ENCODE data around the gene SLC30A2. TPM values are rescaled to one million over a fixed set of nuclear protein-coding genes. Genes with fewer than 3 reads are reported as not detected.

SLC30A2 gene
- total RNA-seq, 6 donors from 2014 or later, result 0.09 to 0.27 (median 0.15) TPM; not detected in 3

- DNase-seq, result peak; percentile 84 to 96
- TF ChIP-seq POLR2A (IDR thresholded peaks at IDR 0.05) (no peak), POLR2AphosphoS5 (IDR thresholded peaks at IDR 0.05) (peak; percentile 39 to 50), EP300 (IDR thresholded peaks at IDR 0.05) (peak in 1 of 4 donors; percentile 55)
- TF ChIP-seq, protein P1, sequence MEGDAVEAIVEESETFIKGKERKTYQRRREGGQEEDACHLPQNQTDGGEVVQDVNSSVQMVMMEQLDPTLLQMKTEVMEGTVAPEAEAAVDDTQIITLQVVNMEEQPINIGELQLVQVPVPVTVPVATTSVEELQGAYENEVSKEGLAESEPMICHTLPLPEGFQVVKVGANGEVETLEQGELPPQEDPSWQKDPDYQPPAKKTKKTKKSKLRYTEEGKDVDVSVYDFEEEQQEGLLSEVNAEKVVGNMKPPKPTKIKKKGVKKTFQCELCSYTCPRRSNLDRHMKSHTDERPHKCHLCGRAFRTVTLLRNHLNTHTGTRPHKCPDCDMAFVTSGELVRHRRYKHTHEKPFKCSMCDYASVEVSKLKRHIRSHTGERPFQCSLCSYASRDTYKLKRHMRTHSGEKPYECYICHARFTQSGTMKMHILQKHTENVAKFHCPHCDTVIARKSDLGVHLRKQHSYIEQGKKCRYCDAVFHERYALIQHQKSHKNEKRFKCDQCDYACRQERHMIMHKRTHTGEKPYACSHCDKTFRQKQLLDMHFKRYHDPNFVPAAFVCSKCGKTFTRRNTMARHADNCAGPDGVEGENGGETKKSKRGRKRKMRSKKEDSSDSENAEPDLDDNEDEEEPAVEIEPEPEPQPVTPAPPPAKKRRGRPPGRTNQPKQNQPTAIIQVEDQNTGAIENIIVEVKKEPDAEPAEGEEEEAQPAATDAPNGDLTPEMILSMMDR (IDR thresholded peaks at IDR 0.05), result peak; percentile 99 to 100 (median 99)
- WGBS, 2 donors, result 8 to 21% methylated on average over 22 to 24 of the region's 39 CpGs
- Histone ChIP-seq H3K27me3 (peaks cover 0 to 3% (median 0%) of the 10 kb centered on the region in 4 donors), H3K4me1 (peaks cover 12 to 18% (median 13%) of the 10 kb centered on the region in 4 donors), H3K36me3 (no peaks in the 10 kb centered on the region), H3K4me3 (peak overlapping the region; percentile 54 to 90 (median 80)), H3K27ac (peak overlapping the region; percentile 41 to 85 (median 82)), H3K9me3 (no peaks in the 10 kb centered on the region)
- peak; percentile 97 for ATAC-seq (ENCODE audit: low FRiP score in 2 of 2)
These were observed 9.8 kb downstream of the SLC30A2 start for GRCh38 chr1:26035959-26036755.

DNA sequence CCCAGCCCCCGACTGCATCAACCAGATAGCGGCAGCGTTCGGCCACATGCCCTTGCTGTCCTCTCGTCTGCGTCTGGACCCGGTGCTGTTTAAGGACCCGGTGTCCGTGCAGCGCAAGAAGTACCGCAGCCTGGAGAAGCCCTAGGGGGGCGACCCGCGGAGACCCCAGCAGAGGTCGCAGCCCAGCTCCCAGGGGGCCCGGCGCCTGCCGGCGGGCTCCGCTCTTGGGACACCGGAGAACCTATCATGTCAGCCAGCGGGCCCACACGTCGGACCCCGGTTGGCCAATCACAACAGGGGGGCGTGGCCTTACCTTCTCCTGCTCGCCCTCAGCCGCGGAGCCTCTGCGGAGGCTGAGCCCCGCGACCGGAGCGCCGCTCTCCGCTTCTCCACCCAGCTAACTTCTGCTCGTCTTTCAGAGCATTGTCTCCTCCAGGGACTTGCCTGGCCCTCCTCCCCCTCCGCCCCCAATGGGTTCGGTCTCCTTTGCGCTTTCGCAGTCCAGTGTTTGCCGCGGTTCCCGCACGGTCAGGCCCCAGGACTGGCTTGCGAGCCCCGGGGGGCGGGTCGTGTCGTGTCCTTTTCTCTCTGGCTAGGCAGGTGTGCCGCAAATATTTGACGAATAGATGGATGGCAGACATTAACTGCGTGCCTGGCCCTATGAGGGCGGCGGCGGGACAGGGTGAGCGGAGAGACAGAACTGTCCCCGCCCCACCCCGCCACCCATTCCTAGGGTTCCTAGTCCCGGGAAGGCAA lies 10.5 kb downstream of the SLC30A2 start:
- peak; percentile 96 to 99 for DNase-seq
- peaks cover 0 to 3% (median 0%) of the 10 kb centered on the region in 4 donors for H3K27me3 ChIP-seq
- peak; percentile 96 to 98 for ATAC-seq (ENCODE audit: low FRiP score in 2 of 2)
- TF ChIP-seq POLR2AphosphoS5 (IDR thresholded peaks at IDR 0.05), result peak; percentile 58 to 88
- TF ChIP-seq, protein P1 (IDR thresholded peaks at IDR 0.05), result peak in 1 of 6 experiments; percentile 12
- no peak for TF ChIP-seq EP300 (IDR thresholded peaks at IDR 0.05)
- peak in 3 of 4 donors; percentile 48 to 83 (median 77) for TF ChIP-seq POLR2A (IDR thresholded peaks at IDR 0.05)
- H3K9me3 ChIP-seq, result no peaks in the 10 kb centered on the region
- H3K27ac ChIP-seq, result peak overlapping the region; percentile 41 to 85 (median 82)
- H3K4me1 ChIP-seq, result peaks cover 12 to 18% (median 13%) of the 10 kb centered on the region in 4 donors
- no peaks in the 10 kb centered on the region for H3K36me3 ChIP-seq
- WGBS, 2 donors, result 0 to 2% methylated on average over 34 to 38 of the region's 60 CpGs
- peak overlapping the region; percentile 54 to 90 (median 80) for H3K4me3 ChIP-seq

- no peak for DNase-seq
- H3K9me3 ChIP-seq, result no peaks in the 10 kb centered on the region
- ATAC-seq (ENCODE audit: low FRiP score in 2 of 2), result no peak
- peak overlapping the region; percentile 54 to 90 (median 80) for H3K4me3 ChIP-seq
- TF ChIP-seq, protein P1 (IDR thresholded peaks at IDR 0.05), result no peak
- no peak for TF ChIP-seq EP300 (IDR thresholded peaks at IDR 0.05)
- no peak for TF ChIP-seq POLR2A (IDR thresholded peaks at IDR 0.05)
- TF ChIP-seq POLR2AphosphoS5 (IDR thresholded peaks at IDR 0.05), result no peak
- peak overlapping the region in 3 of 4 donors; percentile 79 to 85 (median 84) for H3K27ac ChIP-seq
- H3K36me3 ChIP-seq, result no peaks in the 10 kb centered on the region
- H3K4me1 ChIP-seq, result peaks cover 12 to 18% (median 13%) of the 10 kb centered on the region in 4 donors
- H3K27me3 ChIP-seq, result peaks cover 0 to 3% (median 0%) of the 10 kb centered on the region in 4 donors
- WGBS, 2 donors, result 15 to 35% methylated on average over 6 to 15 of the region's 15 CpGs
These were observed 11.3 kb downstream of the SLC30A2 start for GRCh38 chr1:26034504-26035202.

GRCh38 chr1:26032656-26033357 lies 13.1 kb downstream of the SLC30A2 start:
- DNase-seq (no peak), ATAC-seq (ENCODE audit: low FRiP score in 2 of 2) (no peak)
- Histone ChIP-seq H3K27ac (no peak overlapping the region), H3K36me3 (no peaks in the 10 kb centered on the region), H3K4me3 (no peak overlapping the region), H3K27me3 (peaks cover 0 to 3% (median 0%) of the 10 kb centered on the region in 4 donors), H3K9me3 (no peaks in the 10 kb centered on the region), H3K4me1 (peaks cover 12 to 18% (median 13%) of the 10 kb centered on the region in 4 donors)
- TF ChIP-seq POLR2AphosphoS5 (IDR thresholded peaks at IDR 0.05), result no peak
- no peak for TF ChIP-seq POLR2A (IDR thresholded peaks at IDR 0.05)
- TF ChIP-seq, protein P1 (IDR thresholded peaks at IDR 0.05), result no peak
- TF ChIP-seq EP300 (IDR thresholded peaks at IDR 0.05), result no peak
- 73 to 84% methylated on average over 12 of the region's 12 CpGs for WGBS, 2 donors

All from upper lobe of left lung (tissue), 6 donors.